Stomach smooth muscle (tissue), 2 donors: ENCODE data around the gene OR1B1.
"Not testable (repeated sequence)": the region's sequence is repeated elsewhere in the genome, so short reads cannot be mapped to it uniquely, and the experiment has no call there.

Experiments
- H3K27ac ChIP-seq: one replicate; pipeline ENCODE4 v1.7.0; 2013; ENCODE audit warnings: mild to moderate bottlenecking, low read length, inconsistent platforms
- H3K27me3 ChIP-seq, 2 donors: one replicate each; pipeline ENCODE4 v1.7.0; 2013; ENCODE audit warnings: low read length in 2 of 2; ENCODE audit not compliant: insufficient read depth in 2 of 2, control insufficient read depth in 1 of 2
- H3K36me3 ChIP-seq, 2 donors: one replicate each; pipeline ENCODE4 v1.7.0; 2013; ENCODE audit warnings: low read length in 2 of 2; ENCODE audit not compliant: control insufficient read depth in 2 of 2, insufficient read depth in 2 of 2
- H3K4me1 ChIP-seq: one replicate; pipeline ENCODE4 v1.7.0; 2013; ENCODE audit warnings: low read length; ENCODE audit not compliant: control insufficient read depth, insufficient read depth
- H3K4me3 ChIP-seq, 2 donors: one replicate each; pipeline ENCODE4 v1.7.0; 2013; ENCODE audit warnings: low read length in 2 of 2
- H3K9ac ChIP-seq, 2 donors: one replicate each; pipeline ENCODE4 v1.7.0; 2013; ENCODE audit warnings: low read length in 2 of 2, mild to moderate bottlenecking in 1 of 2
- H3K9me3 ChIP-seq, 2 donors: one replicate each; pipeline ENCODE4 v1.7.0; 2013; ENCODE audit warnings: low read length in 2 of 2; ENCODE audit not compliant: control insufficient read depth in 2 of 2
- donor health status: healthy.
- donor health status: Pancreatic carcinoma.

OR1B1 gene

GRCh38 chr9:122605691-122606090 is 51.7 kb downstream of the OR1B1 start:
- Histone ChIP-seq H3K36me3 (no peaks in the 10 kb centered on the region), H3K27me3 (no peaks in the 10 kb centered on the region), H3K9me3 (no peaks in the 10 kb centered on the region)

GRCh38 chr9:122583284-122583683 is 74.1 kb downstream of the OR1B1 start, which contains the start of gene OR1L8:
Gene OR1L8, minus strand, starts transcription at chr9:122583384. Its CDS starts 14,907 bp downstream, at chr9:122568477.
- not testable (repeated sequence) for H3K27ac ChIP-seq, H3K4me1 ChIP-seq, H3K4me3 ChIP-seq, H3K36me3 ChIP-seq, H3K27me3 ChIP-seq, H3K9me3 ChIP-seq, H3K9ac ChIP-seq

More at GRCh38 chr9:122605691-122606090, 51.7 kb downstream of the OR1B1 start:
- Histone ChIP-seq H3K4me3 (no peak overlapping the region), H3K27ac (no peak overlapping the region), H3K9ac (no peak overlapping the region), H3K4me1 (no peaks in the 10 kb centered on the region)

GRCh38 chr9:122580360-122580759 is 77.1 kb downstream of the OR1B1 start:
- H3K27me3 ChIP-seq: no peaks in the 10 kb centered on the region
- H3K36me3 ChIP-seq: no peaks in the 10 kb centered on the region
- no peak overlapping the region for H3K9ac ChIP-seq
- H3K4me3 ChIP-seq: no peak overlapping the region
- no peaks in the 10 kb centered on the region for H3K4me1 ChIP-seq
- no peaks in the 10 kb centered on the region for H3K9me3 ChIP-seq
- no peak overlapping the region for H3K27ac ChIP-seq

- no peaks in the 10 kb centered on the region for H3K27me3 ChIP-seq
These were observed 77.6 kb downstream of the OR1B1 start for GRCh38 chr9:122579874-122580273.

More at GRCh38 chr9:122579874-122580273, 77.6 kb downstream of the OR1B1 start:
- Histone ChIP-seq H3K9ac (no peak overlapping the region), H3K4me3 (no peak overlapping the region), H3K4me1 (no peaks in the 10 kb centered on the region), H3K9me3 (no peaks in the 10 kb centered on the region), H3K36me3 (no peaks in the 10 kb centered on the region), H3K27ac (no peak overlapping the region)
